SK-N-SH (cell line): ENCODE measurements around the gene CCNO. TPM values are rescaled to one million over a fixed set of nuclear protein-coding genes. Genes with fewer than 3 reads are reported as not detected.

Experiments
- CTCF ChIA-PET: fragments of 300-600, 350-600 bp; formaldehyde crosslinking; extraction: SDS; loops from one replicate; lab custom pipeline; 2021; lab: Yijun Ruan, JAX
- POLR2A ChIA-PET: fragments of 350-600 bp; sonication (Branson Sonifier 250); formaldehyde crosslinking; extraction: SDS; loops from one replicate; lab custom pipeline; 2020; ENCODE audit warnings: antibody characterized with exemption, inconsistent platforms; lab: Yijun Ruan, JAX
- DNase-seq: peaks from one replicate; pipeline ENCODE4 v3.0.0; 2012
- H2AFZ ChIP-seq: fragments of 200-600 bp; sonication (generic); 2 replicates; pipeline ENCODE4 v1.8.1; 2016; ENCODE audit warnings: antibody characterized with exemption, mild to moderate bottlenecking, low read depth
- H3F3A ChIP-seq: fragments of 200-600 bp; sonication (generic); replicated peaks from 2 replicates; pipeline ENCODE3; 2016; ENCODE audit warnings: antibody characterized with exemption, mild to moderate bottlenecking; ENCODE audit not compliant: insufficient read depth
- H3K27ac ChIP-seq, 2 experiments: fragments of 200-500 bp in 1 of 2; fragments of 200-600 bp in 1 of 2; sonication (Bioruptor generic) in 1 of 2; sonication (generic), shearing (Covaris generic) in 1 of 2; 2 replicates each; pipeline versions ENCODE4 v1.5.1 to v1.6.1; 2014 to 2016; ENCODE audit warnings: low read depth in 2 of 2, inconsistent platforms in 1 of 2, low read length in 1 of 2, mild to moderate bottlenecking in 1 of 2, mixed read lengths in 1 of 2
- H3K27me3 ChIP-seq: fragments of 200-600 bp; sonication (generic), shearing (Covaris generic); 2 replicates; pipeline ENCODE4 v1.6.1; 2016; ENCODE audit warnings: mixed run types; ENCODE audit not compliant: insufficient read depth
- H3K36me3 ChIP-seq, 2 experiments: fragments of 200-500 bp in 1 of 2; fragments of 200-600 bp in 1 of 2; sonication (Bioruptor generic) in 1 of 2; sonication (generic) in 1 of 2; replicated peaks in 1 of 2; 2 replicates each; pipeline versions ENCODE3 to v1.5.1; 2014 to 2016; ENCODE audit warnings: low read length in 1 of 2, mild to moderate bottlenecking in 1 of 2; ENCODE audit not compliant: insufficient read depth in 2 of 2, control insufficient read depth in 1 of 2
- H3K4me1 ChIP-seq, 2 experiments: fragments of 200-500 bp in 1 of 2; fragments of 200-600 bp in 1 of 2; sonication (Bioruptor generic) in 1 of 2; sonication (generic), shearing (Covaris generic) in 1 of 2; 2 replicates each; pipeline versions ENCODE4 v1.5.1 to v1.6.1; 2014 to 2016; ENCODE audit warnings: low read depth in 1 of 2, low read length in 1 of 2, mixed run types in 1 of 2; ENCODE audit not compliant: insufficient read depth in 2 of 2, control insufficient read depth in 1 of 2
- H3K4me2 ChIP-seq: fragments of 200-600 bp; sonication (generic), shearing (Covaris generic); 2 replicates; pipeline ENCODE4 v1.6.1; 2017; ENCODE audit warnings: mixed run types
- H3K4me3 ChIP-seq, 2 experiments: fragments of 200-500 bp in 1 of 2; fragments of 200-600 bp in 1 of 2; sonication (Bioruptor generic) in 1 of 2; sonication (generic), shearing (Covaris generic) in 1 of 2; 2 replicates each; pipeline versions ENCODE4 v1.5.1 to v1.8.1; 2014 to 2016; ENCODE audit warnings: low read depth in 2 of 2, inconsistent platforms in 1 of 2, low read length in 1 of 2, mild to moderate bottlenecking in 1 of 2, mixed read lengths in 1 of 2, moderate library complexity in 1 of 2
- H3K79me2 ChIP-seq: fragments of 200-600 bp; sonication (generic); 2 replicates; pipeline ENCODE4 v1.8.1; 2017; ENCODE audit warnings: mild to moderate bottlenecking; ENCODE audit not compliant: insufficient read depth
- H3K9ac ChIP-seq: fragments of 200-600 bp; sonication (generic); 2 replicates; pipeline ENCODE4 v1.6.1; 2017; ENCODE audit warnings: mixed run types
- H3K9me2 ChIP-seq: fragments of 200-600 bp; sonication (generic); 2 replicates; pipeline ENCODE4 v1.6.1; 2017; ENCODE audit warnings: mixed run types
- H3K9me3 ChIP-seq: fragments of 200-600 bp; sonication (generic); 2 replicates; pipeline ENCODE4 v1.6.1; 2017; ENCODE audit warnings: mixed run types, mild to moderate bottlenecking, moderate library complexity
- H4K20me1 ChIP-seq: fragments of 200-600 bp; sonication (generic); 2 replicates; pipeline ENCODE4 v1.6.1; 2017; ENCODE audit warnings: mild to moderate bottlenecking, mixed run types; ENCODE audit not compliant: insufficient read depth
- ELF1 ChIP-seq: IDR thresholded peaks from 2 replicates; pipeline ENCODE4 v1.4.0; 2012
- EZH2phosphoT487 ChIP-seq: fragments of 200-600 bp; sonication (generic); IDR thresholded peaks from 2 replicates; pipeline ENCODE4 v1.6.1; 2017; ENCODE audit warnings: low read depth, mixed run types, mild to moderate bottlenecking, antibody characterized with exemption, moderate library complexity, borderline replicate concordance
- FOSL2 ChIP-seq: IDR thresholded peaks from 2 replicates; pipeline ENCODE4 v1.4.0; 2012; ENCODE audit warnings: low read depth, mild to moderate bottlenecking, moderate library complexity, borderline replicate concordance
- MXI1 ChIP-seq: IDR thresholded peaks from 2 replicates; pipeline ENCODE4 v1.6.1; 2012; ENCODE audit warnings: mild to moderate bottlenecking, low read depth, low read length, improper control_type of control experiment
- WGBS: methylation state at CpG from one replicate; pipeline ENCODE4 v1.1.6; 2017; ENCODE audit warnings: low lambda C conversion rate; 5-methylcytosine and 5-hydroxymethylcytosine counted together
- polyA plus RNA-seq, 3 experiments: library from polyadenylated mRNA; depleted of rRNA; stranded (reverse); fragments of >200 nt; gene quantifications; 2 replicates each; pipeline ENCODE4 v1.2.3, GENCODE V29; 2012
- TF ChIP-seq, protein P1 (sequence below): fragments of 200-600 bp; sonication (generic); IDR thresholded peaks from 2 replicates; pipeline ENCODE4 v1.6.1; 2017; ENCODE audit warnings: antibody characterized with exemption, mild to moderate bottlenecking, moderate library complexity
- TF ChIP-seq, protein P2 (sequence below): fragments of 150-350 bp; IDR thresholded peaks from 2 replicates; pipeline ENCODE4 v1.6.1; 2017; ENCODE audit warnings: antibody characterized with exemption, low read length, low read depth, borderline replicate concordance
- TF ChIP-seq, protein P3 (sequence below): IDR thresholded peaks from 2 replicates; pipeline ENCODE4; 2012

Gene CCNO
- polyA plus RNA-seq (2012; rRNA removed) = not detected in 2 replicates
- 0.03 TPM in 1 of 2 replicates, not detected in the other for polyA plus RNA-seq (2012; cell fraction: cytosol; rRNA removed)
- not detected in 2 replicates for polyA plus RNA-seq (2012; cell fraction: nucleus; rRNA removed)

DNA sequence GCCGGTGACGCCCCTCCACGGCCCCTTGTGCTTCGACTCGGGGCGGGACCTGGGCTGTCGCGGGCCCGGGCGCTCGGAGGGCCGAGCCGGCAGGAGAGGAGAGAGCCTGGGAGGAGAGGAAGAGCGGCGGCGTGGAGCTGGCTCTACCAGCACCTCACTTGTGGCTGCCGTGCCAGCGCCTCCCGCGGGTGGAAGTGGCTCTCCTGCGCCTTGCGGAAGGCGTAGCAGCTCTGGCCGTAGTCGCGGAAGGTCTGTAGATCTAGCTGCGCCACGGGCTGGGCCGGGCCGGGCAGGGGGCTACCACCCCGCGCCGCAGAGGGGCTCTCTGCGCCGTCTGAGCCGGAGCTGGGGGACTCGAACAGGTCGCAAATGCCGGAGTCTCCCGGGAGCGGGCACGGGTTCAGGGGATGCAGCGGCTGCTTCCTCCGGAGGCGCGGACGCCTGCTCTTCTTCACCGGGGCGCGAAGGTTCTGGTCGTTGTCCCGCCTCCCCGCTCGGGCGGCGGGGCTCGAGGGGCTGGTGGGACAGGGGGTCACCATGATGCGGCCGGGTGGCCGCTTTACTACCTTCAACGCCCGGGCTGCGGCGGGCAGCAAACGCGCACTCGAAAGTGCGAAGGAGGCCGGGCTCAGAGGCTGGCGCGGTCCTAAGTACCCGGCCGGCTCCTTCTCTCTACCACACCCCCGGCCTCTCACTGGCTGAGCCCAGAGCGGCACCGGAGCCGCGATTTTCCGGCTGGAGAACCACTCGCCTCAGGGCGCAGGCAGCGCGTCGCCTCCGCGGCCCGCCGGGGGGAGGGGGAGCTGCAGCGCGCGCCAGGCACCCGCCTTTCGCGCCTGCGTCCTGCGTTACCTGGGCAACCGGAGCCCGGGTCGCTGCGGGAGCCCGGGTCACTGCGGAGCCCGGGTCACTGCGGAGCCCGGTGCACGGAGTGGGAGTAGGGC lies at the start of gene CCNO:
TSS of gene CCNO (minus strand) at position 624 of the 944 bp plus-strand sequence. CDS start at position 539, 85 bp downstream.
- H3K4me3 ChIP-seq = peak within 1 kb of the TSS; percentile 39 to 59
- TF ChIP-seq EZH2phosphoT487 = peak; percentile 40; the same call in 1 of the 2 replicates
- TF ChIP-seq, protein P1, sequence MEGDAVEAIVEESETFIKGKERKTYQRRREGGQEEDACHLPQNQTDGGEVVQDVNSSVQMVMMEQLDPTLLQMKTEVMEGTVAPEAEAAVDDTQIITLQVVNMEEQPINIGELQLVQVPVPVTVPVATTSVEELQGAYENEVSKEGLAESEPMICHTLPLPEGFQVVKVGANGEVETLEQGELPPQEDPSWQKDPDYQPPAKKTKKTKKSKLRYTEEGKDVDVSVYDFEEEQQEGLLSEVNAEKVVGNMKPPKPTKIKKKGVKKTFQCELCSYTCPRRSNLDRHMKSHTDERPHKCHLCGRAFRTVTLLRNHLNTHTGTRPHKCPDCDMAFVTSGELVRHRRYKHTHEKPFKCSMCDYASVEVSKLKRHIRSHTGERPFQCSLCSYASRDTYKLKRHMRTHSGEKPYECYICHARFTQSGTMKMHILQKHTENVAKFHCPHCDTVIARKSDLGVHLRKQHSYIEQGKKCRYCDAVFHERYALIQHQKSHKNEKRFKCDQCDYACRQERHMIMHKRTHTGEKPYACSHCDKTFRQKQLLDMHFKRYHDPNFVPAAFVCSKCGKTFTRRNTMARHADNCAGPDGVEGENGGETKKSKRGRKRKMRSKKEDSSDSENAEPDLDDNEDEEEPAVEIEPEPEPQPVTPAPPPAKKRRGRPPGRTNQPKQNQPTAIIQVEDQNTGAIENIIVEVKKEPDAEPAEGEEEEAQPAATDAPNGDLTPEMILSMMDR = 0 out of 2 replicates have a peak, but pooled peaks have one; percentile 8
- TF ChIP-seq ELF1 = no peak
- H3K4me1 ChIP-seq = peaks cover 0 to 25% of the 10 kb centered on the region in 2 experiments; a peak in 1 of 4 replicates
- 2% methylated on average over 28 of the region's 106 CpGs for WGBS
- H3K9ac ChIP-seq = no peak within 1 kb of the TSS
- H3K4me2 ChIP-seq = peak within 1 kb of the TSS; percentile 96
- POLR2A ChIA-PET = no interaction called here
- CTCF ChIA-PET = interaction anchor here (0.7 to 1.7 kb wide), 5 partner anchors 63 to 622 kb away, joined by 3 to 5 read pairs (median 3); partner anchors contain the start of genes DHX29 and MTREX
- H4K20me1 ChIP-seq = no peaks in the 10 kb centered on the region
- H3K27me3 ChIP-seq = peaks cover 97% of the 10 kb centered on the region
- no peaks in the 10 kb centered on the region for H3K9me3 ChIP-seq
- no peaks in the 10 kb centered on the region for H3K36me3 ChIP-seq
- H3F3A ChIP-seq = peaks cover 3% of the 10 kb centered on the region
- H2AFZ ChIP-seq = peak within 1 kb of the TSS; percentile 93
- no peak within 1 kb of the TSS for H3K27ac ChIP-seq
- no peaks in the 10 kb centered on the region for H3K79me2 ChIP-seq
- DNase-seq = peak; percentile 81
- no peaks in the 10 kb centered on the region for H3K9me2 ChIP-seq

DNA sequence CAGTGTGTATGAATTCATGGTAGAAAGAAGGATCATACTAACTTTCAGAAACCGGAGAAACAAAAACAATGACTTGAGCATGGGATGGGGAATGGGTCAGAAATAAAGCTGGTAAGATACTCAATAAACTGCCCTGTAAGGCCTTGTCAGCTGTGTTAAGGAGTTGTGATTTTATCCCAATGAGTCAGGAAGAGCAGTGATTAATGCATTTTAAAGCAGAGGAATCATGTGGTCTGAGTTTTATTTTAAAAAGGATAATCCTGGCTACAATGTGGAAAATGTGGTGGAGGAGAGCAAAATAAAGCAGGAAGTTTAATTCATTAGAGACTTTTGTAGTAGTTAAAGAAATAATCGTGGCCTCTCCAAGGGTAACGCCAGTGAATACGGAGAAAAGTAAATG lies 45.4 kb upstream of the CCNO start:
- peak overlapping the region in 1 of 2 experiments; percentile 52; a peak in 2 of 4 replicates for H3K27ac ChIP-seq
- no peaks in the 10 kb centered on the region for H3K9me2 ChIP-seq
- no peaks in the 10 kb centered on the region for H4K20me1 ChIP-seq
- H3F3A ChIP-seq = peaks cover 8% of the 10 kb centered on the region
- H3K9ac ChIP-seq = no peak overlapping the region
- TF ChIP-seq, protein P2, sequence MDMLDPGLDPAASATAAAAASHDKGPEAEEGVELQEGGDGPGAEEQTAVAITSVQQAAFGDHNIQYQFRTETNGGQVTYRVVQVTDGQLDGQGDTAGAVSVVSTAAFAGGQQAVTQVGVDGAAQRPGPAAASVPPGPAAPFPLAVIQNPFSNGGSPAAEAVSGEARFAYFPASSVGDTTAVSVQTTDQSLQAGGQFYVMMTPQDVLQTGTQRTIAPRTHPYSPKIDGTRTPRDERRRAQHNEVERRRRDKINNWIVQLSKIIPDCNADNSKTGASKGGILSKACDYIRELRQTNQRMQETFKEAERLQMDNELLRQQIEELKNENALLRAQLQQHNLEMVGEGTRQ = no peak
- peak; percentile 54; the same call in 1 of the 2 replicates for TF ChIP-seq FOSL2
- no peak for TF ChIP-seq MXI1
- TF ChIP-seq, protein P3, sequence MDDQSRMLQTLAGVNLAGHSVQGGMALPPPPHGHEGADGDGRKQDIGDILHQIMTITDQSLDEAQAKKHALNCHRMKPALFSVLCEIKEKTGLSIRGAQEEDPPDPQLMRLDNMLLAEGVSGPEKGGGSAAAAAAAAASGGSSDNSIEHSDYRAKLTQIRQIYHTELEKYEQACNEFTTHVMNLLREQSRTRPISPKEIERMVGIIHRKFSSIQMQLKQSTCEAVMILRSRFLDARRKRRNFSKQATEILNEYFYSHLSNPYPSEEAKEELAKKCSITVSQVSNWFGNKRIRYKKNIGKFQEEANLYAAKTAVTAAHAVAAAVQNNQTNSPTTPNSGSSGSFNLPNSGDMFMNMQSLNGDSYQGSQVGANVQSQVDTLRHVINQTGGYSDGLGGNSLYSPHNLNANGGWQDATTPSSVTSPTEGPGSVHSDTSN = peak; percentile 55
- TF ChIP-seq, all 33 proteins: peak for 2
- H3K9me3 ChIP-seq = no peaks in the 10 kb centered on the region
- CTCF ChIA-PET = no interaction called here
- no peak overlapping the region for H3K4me2 ChIP-seq
- no peaks in the 10 kb centered on the region for H3K4me1 ChIP-seq
- peaks cover 55 to 77% of the 10 kb centered on the region in 2 experiments for H3K36me3 ChIP-seq
- 94% methylated on average over 4 of the region's 4 CpGs for WGBS
- DNase-seq = no peak
- no peak overlapping the region for H2AFZ ChIP-seq
- no peaks in the 10 kb centered on the region for H3K27me3 ChIP-seq
- no peak overlapping the region for H3K4me3 ChIP-seq
- H3K79me2 ChIP-seq = no peaks in the 10 kb centered on the region
- POLR2A ChIA-PET = no interaction called here
